Stimulated activated CD4-positive, alpha-beta T cell treated with anti-CD3 and anti-CD28 coated beads, TNF-alpha, amount 100 ng/mL, for 24 hours (primary cell): ENCODE data around the gene ETV7.
"Not testable (repeated sequence)": the region's sequence is repeated elsewhere in the genome, so short reads cannot be mapped to it uniquely, and the experiment has no call there.

Source experiments
- DNase-seq, 3 experiments: peaks; one replicate each; pipeline ENCODE4 v3.0.0-alpha.2; 2020; ENCODE audit warnings: low read depth in 3 of 3

The ETV7 gene

DNA sequence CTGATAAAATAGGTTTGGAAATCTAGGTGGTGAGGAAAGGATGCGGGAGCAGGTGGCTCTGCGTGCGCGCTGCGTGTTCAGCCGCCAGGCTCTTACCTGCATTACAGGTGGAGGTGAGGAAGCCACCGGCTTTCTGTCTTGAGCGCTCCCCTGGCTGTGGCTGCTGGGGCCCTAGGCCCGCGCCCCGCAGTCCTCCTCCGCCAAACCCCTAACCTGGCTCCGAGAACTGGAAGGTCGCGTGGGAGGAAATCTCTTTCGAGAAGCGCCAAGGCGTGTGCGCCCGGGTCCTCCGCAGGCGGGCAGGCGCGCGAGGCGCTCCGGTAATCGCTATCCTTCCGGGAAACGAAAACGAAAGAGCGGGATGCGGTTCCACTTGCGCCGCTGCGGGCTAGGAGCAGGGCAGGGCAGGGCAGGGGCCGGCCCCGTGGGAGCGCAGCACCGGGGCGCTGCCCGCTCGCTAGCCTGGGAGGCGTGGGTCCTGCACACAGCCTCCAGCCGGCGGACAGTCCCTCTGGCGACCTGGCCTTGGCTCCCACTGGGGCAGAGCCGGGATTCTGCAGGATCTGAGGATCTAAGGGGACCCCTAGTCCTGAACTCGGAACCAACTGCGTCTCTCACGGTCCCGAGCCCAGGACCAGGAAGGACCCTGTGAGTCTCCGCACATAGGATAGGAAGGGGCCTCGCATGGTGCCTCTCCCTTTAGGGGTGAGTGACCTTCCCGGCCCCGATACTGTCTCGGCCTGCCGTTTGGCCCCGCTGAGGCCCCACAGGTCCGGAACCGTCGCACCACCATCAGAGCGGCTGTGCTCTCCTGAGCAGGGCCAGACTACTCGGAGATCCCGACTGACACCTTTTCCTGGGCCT is at the start of gene ETV7:
Gene ETV7, minus strand, starts transcription at position 230 of the 864 bp plus-strand sequence. Its CDS starts 128 bp downstream, at position 102.
- peak in 2 of 3 experiments; percentile 21 to 37 for DNase-seq

DNA sequence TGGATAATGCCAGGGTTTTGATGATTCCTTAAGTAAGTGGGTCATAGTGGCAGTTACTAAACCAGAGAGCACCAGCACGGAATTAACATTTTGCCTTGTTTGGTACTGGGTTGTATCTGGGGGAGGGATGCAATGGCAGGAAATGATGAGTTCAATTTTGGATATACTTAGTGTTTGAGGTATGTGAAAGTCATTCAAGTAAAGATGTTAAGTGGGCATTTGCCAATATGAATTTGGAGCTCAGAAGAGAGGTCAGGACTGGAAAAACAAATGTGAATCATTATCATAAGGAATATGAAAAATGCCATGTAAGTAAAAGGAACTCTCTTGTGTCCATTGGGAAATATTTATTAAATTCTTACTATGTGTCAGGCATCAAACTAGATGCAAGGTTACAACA is 49.0 kb upstream of the ETV7 start:
- no peak for DNase-seq

- DNase-seq = no peak
Measured at GRCh38 chr6:36432151-36432671, 44.7 kb upstream of the ETV7 start.

- DNase-seq = no peak
Measured at GRCh38 chr6:36431197-36431596, 43.7 kb upstream of the ETV7 start.

DNA sequence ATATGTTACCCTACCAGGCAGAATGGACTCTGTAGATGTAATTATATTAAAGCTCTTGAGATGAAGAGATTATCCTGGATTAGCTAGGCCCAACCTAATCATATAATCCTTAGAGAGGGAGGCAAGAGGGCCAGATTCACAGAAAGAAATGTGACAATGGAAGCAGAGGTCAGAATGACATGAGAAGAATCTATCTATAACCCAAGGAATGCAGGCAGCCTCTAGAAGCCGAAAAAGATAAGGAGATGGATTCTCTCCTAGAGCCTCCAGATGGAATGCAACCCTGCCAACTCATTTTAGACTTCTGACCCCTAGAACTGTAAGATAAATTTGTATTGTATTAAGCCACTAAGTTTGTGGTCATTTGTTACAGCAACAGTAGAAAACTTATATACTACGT is 42.9 kb upstream of the ETV7 start:
- no peak for DNase-seq

GRCh38 chr6:36428911-36429310 is 41.4 kb upstream of the ETV7 start:
- no peak for DNase-seq

DNA sequence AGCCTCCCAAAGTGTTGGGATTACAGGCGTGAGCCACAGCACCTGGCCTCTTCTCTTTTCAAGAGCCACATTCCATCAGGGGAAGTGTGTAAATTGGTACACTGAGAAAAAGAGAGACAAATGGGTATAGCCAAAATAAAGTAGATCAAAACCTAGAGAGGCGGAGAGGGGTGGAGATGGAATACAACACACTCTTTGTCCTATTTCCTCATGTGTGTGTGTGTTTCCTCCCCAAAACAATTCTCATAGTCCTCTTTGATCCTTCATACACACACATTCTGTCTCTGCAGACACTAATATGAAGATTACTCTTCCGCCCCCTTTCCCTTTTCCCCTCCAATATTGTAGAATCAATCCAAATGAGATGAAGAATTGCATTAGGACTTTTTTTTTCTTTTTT is 39.2 kb upstream of the ETV7 start:
- DNase-seq = no peak

GRCh38 chr6:36423101-36423824 is 35.8 kb upstream of the ETV7 start:
- DNase-seq = peak; percentile 96 to 98 (median 98)

GRCh38 chr6:36422714-36423100 is 35.2 kb upstream of the ETV7 start:
- DNase-seq = no peak

GRCh38 chr6:36419310-36419709 is 31.8 kb upstream of the ETV7 start:
- DNase-seq = no peak

- no peak for DNase-seq
Measured at GRCh38 chr6:36418558-36418957, 31.1 kb upstream of the ETV7 start.

DNA sequence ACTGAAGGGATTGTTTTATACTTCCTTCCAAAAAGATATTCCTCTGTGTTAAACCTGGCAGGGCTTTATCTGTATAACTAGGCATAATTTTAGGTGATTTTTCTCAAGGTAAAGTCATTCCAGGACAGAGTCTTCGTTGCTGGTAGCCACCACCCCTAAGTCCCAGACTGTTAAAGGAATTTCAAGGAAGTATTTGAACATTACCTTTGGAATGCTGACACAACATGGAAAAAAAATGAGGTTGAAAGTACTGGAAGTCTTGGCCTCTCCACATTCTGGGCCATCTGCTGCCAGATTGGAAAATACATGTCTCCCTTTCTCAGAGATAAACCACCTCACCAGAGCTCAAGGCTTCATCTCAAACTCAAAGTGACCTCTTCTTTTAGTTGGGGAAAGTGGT is 27.0 kb upstream of the ETV7 start:
- no peak for DNase-seq

- no peak for DNase-seq
Measured at GRCh38 chr6:36413489-36414480, 26.3 kb upstream of the ETV7 start.

DNA sequence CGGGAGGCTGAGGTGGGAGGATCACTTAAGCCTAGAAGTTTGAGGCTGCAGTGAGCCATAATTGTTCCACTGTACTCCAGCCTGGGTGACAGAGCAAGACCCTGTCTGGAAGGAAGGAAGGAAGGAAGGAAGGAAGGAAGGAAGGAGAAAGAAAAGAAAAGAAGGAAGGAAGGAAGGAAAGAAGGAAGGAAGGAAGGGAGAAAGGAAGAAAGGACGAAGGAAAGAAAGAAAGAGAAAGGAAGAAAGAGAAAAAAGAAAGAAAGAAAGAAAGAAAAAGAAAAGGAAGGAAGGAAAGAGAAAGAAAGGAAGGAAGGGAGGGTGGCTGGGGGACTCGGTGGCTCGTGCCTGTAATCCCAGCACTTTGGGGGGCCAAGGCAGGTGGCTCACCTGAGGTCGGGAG is 22.2 kb upstream of the ETV7 start:
- DNase-seq = not testable (repeated sequence)

DNA sequence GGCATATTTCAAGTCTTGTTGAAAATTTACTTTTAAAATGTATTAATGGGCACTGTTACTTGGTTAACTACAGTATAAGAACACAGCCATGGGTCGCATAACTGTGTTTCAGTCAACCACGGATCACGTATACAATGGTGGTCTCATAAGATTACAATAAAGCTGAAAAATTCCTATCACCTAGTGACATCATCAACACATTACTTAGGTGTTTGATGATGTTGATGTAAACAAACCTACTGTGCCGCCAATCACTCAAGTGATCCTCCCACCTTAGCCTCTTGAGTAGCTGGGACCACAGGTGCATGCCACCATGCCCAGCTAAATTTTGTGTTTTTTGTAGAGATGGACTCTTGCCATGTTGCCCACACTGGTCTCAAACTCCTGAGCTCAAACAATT is 16.7 kb upstream of the ETV7 start:
- DNase-seq = no peak

GRCh38 chr6:36402481-36402880 is 15.0 kb upstream of the ETV7 start:
- DNase-seq = no peak

GRCh38 chr6:36399970-36400369 is 12.5 kb upstream of the ETV7 start:
- no peak for DNase-seq

- DNase-seq = no peak
Measured at GRCh38 chr6:36392621-36393020, 5.2 kb upstream of the ETV7 start.

DNA sequence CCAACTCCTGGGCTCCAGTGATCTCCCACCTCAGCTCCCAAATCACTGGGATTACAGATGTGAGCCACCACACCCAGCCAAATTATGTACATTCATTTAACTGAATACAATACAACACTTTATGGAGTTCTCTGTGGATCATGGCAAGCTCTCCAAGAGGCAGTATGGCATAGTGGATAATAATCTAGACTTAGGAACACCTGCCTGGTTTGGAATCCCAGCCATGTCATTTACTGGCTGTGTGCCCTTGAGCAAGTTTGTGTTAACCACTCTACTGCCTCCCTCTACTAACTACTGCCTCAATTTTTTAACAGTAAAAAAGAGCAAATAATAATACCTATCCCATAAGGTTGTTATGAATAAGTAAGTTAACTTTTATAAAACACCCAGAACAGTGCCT is 1.9 kb upstream of the ETV7 start:
- DNase-seq = no peak

GRCh38 chr6:36386495-36387439 is 702 bp downstream of the ETV7 start:
- peak in 1 of 3 experiments; percentile 4 for DNase-seq
